Measurements from ENCODE around the gene ETNK2. TPM values are rescaled to one million over a fixed set of nuclear protein-coding genes. Genes with fewer than 3 reads are reported as not detected.

The ETNK2 gene
- total RNA-seq, 6 experiments from 2014 or later, result 30.9 to 231 (median 98.9) TPM

DNA sequence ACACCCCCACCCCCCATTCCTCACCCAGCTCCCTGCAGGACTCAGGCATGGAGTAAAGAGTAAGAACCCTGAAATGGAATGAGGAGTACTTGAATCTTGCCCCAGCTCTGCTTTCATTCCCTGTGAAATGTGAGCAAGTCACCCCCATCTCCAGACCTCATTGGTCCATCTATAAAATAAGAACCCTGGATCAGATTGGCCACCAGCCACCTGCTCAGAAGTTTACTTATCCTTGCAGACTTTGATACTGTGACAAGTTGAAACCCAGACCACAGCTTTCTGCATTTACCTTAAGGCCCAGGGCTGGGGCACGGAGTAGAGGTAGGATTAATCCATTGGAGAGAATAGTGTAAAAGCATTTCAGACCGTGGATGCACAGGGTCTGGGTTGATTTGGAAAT is 42.2 kb upstream of the ETNK2 start:
- no peak for ATAC-seq

DNA sequence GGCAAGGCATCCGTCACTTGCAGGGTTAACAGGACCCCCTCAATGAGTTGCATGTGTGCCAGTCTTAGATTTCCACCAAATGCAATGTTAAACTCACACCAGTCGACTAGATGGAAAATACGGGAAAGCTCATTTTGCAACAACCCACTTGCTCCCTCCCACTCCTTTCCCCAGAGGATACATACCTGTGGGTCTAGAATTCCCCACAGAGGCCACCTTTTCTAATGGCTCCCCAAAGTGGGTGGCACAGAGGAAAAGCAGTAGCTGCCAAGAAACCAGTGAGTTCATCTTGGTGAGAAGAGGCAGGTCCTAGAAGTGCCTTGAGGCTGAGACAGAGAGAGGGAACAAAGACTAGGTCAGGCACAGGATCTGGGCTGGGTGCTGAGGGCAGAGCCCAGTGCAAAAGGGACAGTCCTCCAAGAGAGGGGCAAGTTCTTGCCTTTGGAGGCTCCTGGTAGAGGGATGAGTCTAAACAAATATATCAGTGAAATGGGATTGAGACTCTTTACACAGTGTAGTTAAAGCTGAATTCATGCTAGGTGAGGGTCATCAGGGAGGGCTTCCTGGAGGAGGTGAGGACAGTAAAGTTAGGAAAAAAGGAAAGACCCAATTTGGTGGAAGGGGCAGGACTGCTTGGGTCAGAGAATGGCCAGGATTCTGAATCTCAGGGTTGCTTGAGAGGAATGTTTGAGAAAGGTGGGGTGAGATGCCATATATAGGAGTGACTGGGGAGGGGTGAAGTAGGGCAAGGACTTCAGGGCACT is 40.9 kb upstream of the ETNK2 start:
- Histone ChIP-seq H3K27ac (no peak overlapping the region), H3K4me1 (peaks cover 0 to 6% (median 0%) of the 10 kb centered on the region in 4 donors), H3K36me3 (no peaks in the 10 kb centered on the region), H3K27me3 (no peaks in the 10 kb centered on the region), H3K9me3 (no peaks in the 10 kb centered on the region), H3K4me3 (no peak overlapping the region)
- TF ChIP-seq, protein P1, sequence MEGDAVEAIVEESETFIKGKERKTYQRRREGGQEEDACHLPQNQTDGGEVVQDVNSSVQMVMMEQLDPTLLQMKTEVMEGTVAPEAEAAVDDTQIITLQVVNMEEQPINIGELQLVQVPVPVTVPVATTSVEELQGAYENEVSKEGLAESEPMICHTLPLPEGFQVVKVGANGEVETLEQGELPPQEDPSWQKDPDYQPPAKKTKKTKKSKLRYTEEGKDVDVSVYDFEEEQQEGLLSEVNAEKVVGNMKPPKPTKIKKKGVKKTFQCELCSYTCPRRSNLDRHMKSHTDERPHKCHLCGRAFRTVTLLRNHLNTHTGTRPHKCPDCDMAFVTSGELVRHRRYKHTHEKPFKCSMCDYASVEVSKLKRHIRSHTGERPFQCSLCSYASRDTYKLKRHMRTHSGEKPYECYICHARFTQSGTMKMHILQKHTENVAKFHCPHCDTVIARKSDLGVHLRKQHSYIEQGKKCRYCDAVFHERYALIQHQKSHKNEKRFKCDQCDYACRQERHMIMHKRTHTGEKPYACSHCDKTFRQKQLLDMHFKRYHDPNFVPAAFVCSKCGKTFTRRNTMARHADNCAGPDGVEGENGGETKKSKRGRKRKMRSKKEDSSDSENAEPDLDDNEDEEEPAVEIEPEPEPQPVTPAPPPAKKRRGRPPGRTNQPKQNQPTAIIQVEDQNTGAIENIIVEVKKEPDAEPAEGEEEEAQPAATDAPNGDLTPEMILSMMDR (IDR thresholded peaks at IDR 0.05), result no peak
- TF ChIP-seq POLR2A (IDR thresholded peaks at IDR 0.05), result no peak
- WGBS (ENCODE audit: insufficient coverage, low coverage, low lambda C conversion rate, missing lambda C conversion rate), result 83% methylated on average over 2 of the region's 3 CpGs
- intact Hi-C loops (cut with DNase I), result no loop called here
- no peak for ATAC-seq
- no peak for DNase-seq

More for the DNA sequence above, 42.2 kb upstream of the ETNK2 start:
- H3K36me3 ChIP-seq, result no peaks in the 10 kb centered on the region
- intact Hi-C loops (cut with DNase I), result no loop called here
- H3K9me3 ChIP-seq, result no peaks in the 10 kb centered on the region
- H3K27ac ChIP-seq, result no peak overlapping the region
- no peaks in the 10 kb centered on the region for H3K27me3 ChIP-seq
- no peak overlapping the region for H3K4me3 ChIP-seq
- no peak for TF ChIP-seq POLR2A (IDR thresholded peaks at IDR 0.05)
- TF ChIP-seq, protein P1 (IDR thresholded peaks at IDR 0.05), result no peak
- H3K4me1 ChIP-seq, result peaks cover 0 to 6% (median 0%) of the 10 kb centered on the region in 4 donors
- 71% methylated on average over 2 of the region's 2 CpGs for WGBS (ENCODE audit: insufficient coverage, low coverage, low lambda C conversion rate, missing lambda C conversion rate)
- DNase-seq, result no peak

DNA sequence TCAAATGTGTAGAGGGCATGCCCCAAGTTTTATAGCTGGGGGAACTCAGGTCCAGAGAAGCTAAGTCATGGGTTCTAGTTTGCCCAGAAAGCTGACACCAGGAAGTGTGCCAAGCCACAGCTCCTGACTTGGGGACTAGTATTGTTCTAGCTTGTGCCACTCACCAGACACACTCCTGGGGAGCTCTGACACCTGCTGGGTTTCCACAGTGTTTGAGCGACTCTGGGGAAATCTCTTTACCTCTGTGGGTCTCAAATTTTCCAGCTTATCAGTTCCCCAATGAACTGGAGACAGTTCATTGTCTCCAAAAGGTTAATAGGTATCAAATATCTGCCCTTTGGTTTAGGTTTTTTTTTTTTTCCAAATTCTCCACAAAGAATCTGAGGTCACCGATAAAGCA is 40.2 kb upstream of the ETNK2 start:
- no peaks in the 10 kb centered on the region for H3K36me3 ChIP-seq
- H3K27me3 ChIP-seq, result no peaks in the 10 kb centered on the region
- DNase-seq, result no peak
- intact Hi-C loops (cut with DNase I), result no loop called here
- H3K27ac ChIP-seq, result no peak overlapping the region
- H3K4me3 ChIP-seq, result no peak overlapping the region
- H3K4me1 ChIP-seq, result peaks cover 0 to 6% (median 0%) of the 10 kb centered on the region in 4 donors
- no peak for ATAC-seq
- H3K9me3 ChIP-seq, result no peaks in the 10 kb centered on the region
- 85% methylated on average over 2 of the region's 2 CpGs for WGBS (ENCODE audit: insufficient coverage, low coverage, low lambda C conversion rate, missing lambda C conversion rate)
- no peak for TF ChIP-seq POLR2A (IDR thresholded peaks at IDR 0.05)
- TF ChIP-seq, protein P1 (IDR thresholded peaks at IDR 0.05), result no peak

DNA sequence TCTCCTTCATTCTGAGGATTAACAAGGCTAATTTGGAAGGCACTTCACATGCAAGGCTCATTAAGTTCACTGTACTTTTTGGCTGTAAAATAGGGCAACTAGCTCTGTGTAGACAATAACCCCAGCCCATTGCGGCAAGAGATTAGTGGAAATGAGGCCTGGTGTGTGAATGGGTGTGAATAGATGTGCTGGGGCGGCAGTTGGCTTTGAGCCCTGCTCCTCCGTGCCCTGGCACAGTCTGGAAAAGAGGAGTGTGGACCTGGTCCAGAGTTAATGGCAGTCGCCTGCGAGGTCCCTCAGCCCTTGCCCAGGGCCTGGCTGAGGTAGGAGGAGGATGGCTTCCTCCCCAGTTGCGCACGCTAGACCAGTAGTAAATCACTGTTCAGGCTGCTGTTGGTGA is 39.6 kb upstream of the ETNK2 start:
- DNase-seq, result no peak
- Histone ChIP-seq H3K9me3 (no peaks in the 10 kb centered on the region), H3K36me3 (no peaks in the 10 kb centered on the region), H3K27ac (no peak overlapping the region), H3K4me3 (no peak overlapping the region), H3K4me1 (peaks cover 0 to 6% (median 0%) of the 10 kb centered on the region in 4 donors), H3K27me3 (no peaks in the 10 kb centered on the region)
- WGBS (ENCODE audit: insufficient coverage, low coverage, low lambda C conversion rate, missing lambda C conversion rate), result 43% methylated on average over 5 of the region's 7 CpGs
- no peak for ATAC-seq
- intact Hi-C loops (cut with DNase I), result no loop called here
- TF ChIP-seq, protein P1 (IDR thresholded peaks at IDR 0.05), result no peak
- no peak for TF ChIP-seq POLR2A (IDR thresholded peaks at IDR 0.05)

Measured in right lobe of liver (tissue), 6 donors.